ENCODE results near the gene EFHD2.

- TF ChIP-seq EZH2phosphoT487 (IDR thresholded peaks at IDR 0.05; ENCODE audit: insufficient read depth, low read depth) = no peak
- no peak for TF ChIP-seq EZH2 (IDR thresholded peaks at IDR 0.05; ENCODE audit: insufficient read depth, poor library complexity, severe bottlenecking)
Observed at GRCh38 chr1:15406614-15407559, 2.8 kb upstream of the EFHD2 start.
